Neural cell (in vitro differentiated cells): ENCODE measurements around the gene B4GALT1.

Experiments
- REST ChIP-seq: IDR thresholded peaks from 2 replicates; pipeline ENCODE4 v1.6.1; 2012; ENCODE audit warnings: borderline replicate concordance
- SMC3 ChIP-seq: fragments of 450-650 bp; conservative IDR thresholded peaks from 2 replicates; pipeline ENCODE4 v1.6.1; 2014; ENCODE audit warnings: antibody characterized with exemption, mild to moderate bottlenecking, moderate library complexity; ENCODE audit not compliant: poor library complexity
- TF ChIP-seq, protein P1 (sequence below): fragments of 450-650 bp; IDR thresholded peaks from 2 replicates; pipeline ENCODE4 v1.5.1; 2014; ENCODE audit warnings: antibody characterized with exemption, mild to moderate bottlenecking, moderate library complexity; ENCODE audit not compliant: poor library complexity, severe bottlenecking

- TF ChIP-seq SMC3 = no peak
- TF ChIP-seq, protein P1, sequence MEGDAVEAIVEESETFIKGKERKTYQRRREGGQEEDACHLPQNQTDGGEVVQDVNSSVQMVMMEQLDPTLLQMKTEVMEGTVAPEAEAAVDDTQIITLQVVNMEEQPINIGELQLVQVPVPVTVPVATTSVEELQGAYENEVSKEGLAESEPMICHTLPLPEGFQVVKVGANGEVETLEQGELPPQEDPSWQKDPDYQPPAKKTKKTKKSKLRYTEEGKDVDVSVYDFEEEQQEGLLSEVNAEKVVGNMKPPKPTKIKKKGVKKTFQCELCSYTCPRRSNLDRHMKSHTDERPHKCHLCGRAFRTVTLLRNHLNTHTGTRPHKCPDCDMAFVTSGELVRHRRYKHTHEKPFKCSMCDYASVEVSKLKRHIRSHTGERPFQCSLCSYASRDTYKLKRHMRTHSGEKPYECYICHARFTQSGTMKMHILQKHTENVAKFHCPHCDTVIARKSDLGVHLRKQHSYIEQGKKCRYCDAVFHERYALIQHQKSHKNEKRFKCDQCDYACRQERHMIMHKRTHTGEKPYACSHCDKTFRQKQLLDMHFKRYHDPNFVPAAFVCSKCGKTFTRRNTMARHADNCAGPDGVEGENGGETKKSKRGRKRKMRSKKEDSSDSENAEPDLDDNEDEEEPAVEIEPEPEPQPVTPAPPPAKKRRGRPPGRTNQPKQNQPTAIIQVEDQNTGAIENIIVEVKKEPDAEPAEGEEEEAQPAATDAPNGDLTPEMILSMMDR = no peak
- no peak for TF ChIP-seq REST
These were observed 19.5 kb downstream of the B4GALT1 start for GRCh38 chr9:33147416-33148169.
